ENCODE data around the gene ZNF497.
"Not testable (repeated sequence)": the region's sequence is repeated elsewhere in the genome, so short reads cannot be mapped to it uniquely, and the experiment has no call there.

Gene ZNF497

GRCh38 chr19:58380037-58380661, 17.6 kb upstream of the ZNF497 start:
- 11% methylated on average over 24 of the region's 24 CpGs for WGBS
- H3K4me1 ChIP-seq (ENCODE audit: insufficient read depth, low read length) = no peaks in the 10 kb centered on the region; the same call in none of the 2 replicates
- H3K4me3 ChIP-seq (ENCODE audit: low read length) = peak overlapping the region; percentile 91
- H3K36me3 ChIP-seq (ENCODE audit: insufficient read depth, low read length) = no peaks in the 10 kb centered on the region
- H3K9ac ChIP-seq (ENCODE audit: low read depth, low read length) = peak overlapping the region; percentile 88
- H3K9me3 ChIP-seq (ENCODE audit: insufficient read depth, low read depth, low read length) = no peaks in the 10 kb centered on the region
- peak overlapping the region; percentile 86 for H3K27ac ChIP-seq (ENCODE audit: low read depth, low read length)
- H3K27me3 ChIP-seq (ENCODE audit: insufficient read depth, low read length) = no peaks in the 10 kb centered on the region

- no peak overlapping the region for H3K27ac ChIP-seq (ENCODE audit: low read depth, low read length)
- no peaks in the 10 kb centered on the region for H3K4me1 ChIP-seq (ENCODE audit: insufficient read depth, low read length)
- no peaks in the 10 kb centered on the region for H3K9me3 ChIP-seq (ENCODE audit: insufficient read depth, low read depth, low read length)
- 93% methylated on average over 6 of the region's 6 CpGs for WGBS
- no peak overlapping the region for H3K9ac ChIP-seq (ENCODE audit: low read depth, low read length)
- H3K27me3 ChIP-seq (ENCODE audit: insufficient read depth, low read length) = no peaks in the 10 kb centered on the region
- no peak overlapping the region for H3K4me3 ChIP-seq (ENCODE audit: low read length)
- H3K36me3 ChIP-seq (ENCODE audit: insufficient read depth, low read length) = no peaks in the 10 kb centered on the region
These were observed 16.7 kb upstream of the ZNF497 start for GRCh38 chr19:58379246-58379645.

- H3K9ac ChIP-seq (ENCODE audit: low read depth, low read length); H3K4me1 ChIP-seq (ENCODE audit: insufficient read depth, low read length); H3K4me3 ChIP-seq (ENCODE audit: low read length); H3K36me3 ChIP-seq (ENCODE audit: insufficient read depth, low read length); H3K9me3 ChIP-seq (ENCODE audit: insufficient read depth, low read depth, low read length); H3K27ac ChIP-seq (ENCODE audit: low read depth, low read length); H3K27me3 ChIP-seq (ENCODE audit: insufficient read depth, low read length): not testable (repeated sequence)
- 80% methylated on average over 7 of the region's 7 CpGs for WGBS
These were observed 14.2 kb upstream of the ZNF497 start for GRCh38 chr19:58376724-58377123.

- WGBS = 97% methylated on average over 4 of the region's 4 CpGs
These were observed 11.6 kb upstream of the ZNF497 start for GRCh38 chr19:58374200-58374599.

GRCh38 chr19:58372311-58373133, 10.0 kb upstream of the ZNF497 start:
- no peak overlapping the region for H3K4me3 ChIP-seq (ENCODE audit: low read length)
- H3K27ac ChIP-seq (ENCODE audit: low read depth, low read length) = no peak overlapping the region
- H3K9me3 ChIP-seq (ENCODE audit: insufficient read depth, low read depth, low read length) = no peaks in the 10 kb centered on the region
- H3K4me1 ChIP-seq (ENCODE audit: insufficient read depth, low read length) = no peaks in the 10 kb centered on the region
- H3K36me3 ChIP-seq (ENCODE audit: insufficient read depth, low read length) = no peaks in the 10 kb centered on the region
- 79% methylated on average over 15 of the region's 15 CpGs for whole genome bisulfite sequencing
- H3K9ac ChIP-seq (ENCODE audit: low read depth, low read length) = no peak overlapping the region
- H3K27me3 ChIP-seq (ENCODE audit: insufficient read depth, low read length) = no peaks in the 10 kb centered on the region

More at GRCh38 chr19:58374200-58374599, 11.6 kb upstream of the ZNF497 start:
- no peaks in the 10 kb centered on the region for H3K27me3 ChIP-seq (ENCODE audit: insufficient read depth, low read length)
- H3K9me3 ChIP-seq (ENCODE audit: insufficient read depth, low read depth, low read length) = no peaks in the 10 kb centered on the region
- H3K4me1 ChIP-seq (ENCODE audit: insufficient read depth, low read length) = no peaks in the 10 kb centered on the region
- H3K36me3 ChIP-seq (ENCODE audit: insufficient read depth, low read length) = no peaks in the 10 kb centered on the region
- no peak overlapping the region for H3K9ac ChIP-seq (ENCODE audit: low read depth, low read length)
- no peak overlapping the region for H3K27ac ChIP-seq (ENCODE audit: low read depth, low read length)
- H3K4me3 ChIP-seq (ENCODE audit: low read length) = no peak overlapping the region

- Histone ChIP-seq H3K27me3 (ENCODE audit: insufficient read depth, low read length) (no peaks in the 10 kb centered on the region), H3K36me3 (ENCODE audit: insufficient read depth, low read length) (no peaks in the 10 kb centered on the region), H3K9ac (ENCODE audit: low read depth, low read length) (no peak overlapping the region), H3K4me1 (ENCODE audit: insufficient read depth, low read length) (no peaks in the 10 kb centered on the region), H3K27ac (ENCODE audit: low read depth, low read length) (no peak overlapping the region), H3K9me3 (ENCODE audit: insufficient read depth, low read depth, low read length) (no peaks in the 10 kb centered on the region), H3K4me3 (ENCODE audit: low read length) (no peak overlapping the region)
- WGBS = 96% methylated on average over 68 of the region's 68 CpGs
These were observed 6.2 kb upstream of the ZNF497 start for GRCh38 chr19:58368561-58369360.

GRCh38 chr19:58367698-58368454, 5.3 kb upstream of the ZNF497 start:
- Histone ChIP-seq H3K9ac (ENCODE audit: low read depth, low read length) (no peak overlapping the region), H3K27ac (ENCODE audit: low read depth, low read length) (no peak overlapping the region), H3K4me3 (ENCODE audit: low read length) (no peak overlapping the region), H3K36me3 (ENCODE audit: insufficient read depth, low read length) (no peaks in the 10 kb centered on the region), H3K4me1 (ENCODE audit: insufficient read depth, low read length) (no peaks in the 10 kb centered on the region), H3K27me3 (ENCODE audit: insufficient read depth, low read length) (no peaks in the 10 kb centered on the region), H3K9me3 (ENCODE audit: insufficient read depth, low read depth, low read length) (no peaks in the 10 kb centered on the region)
- 96% methylated on average over 106 of the region's 106 CpGs for WGBS

- no peaks in the 10 kb centered on the region for H3K4me1 ChIP-seq (ENCODE audit: insufficient read depth, low read length)
- H3K4me3 ChIP-seq (ENCODE audit: low read length) = no peak overlapping the region
- H3K36me3 ChIP-seq (ENCODE audit: insufficient read depth, low read length) = no peaks in the 10 kb centered on the region
- no peak overlapping the region for H3K27ac ChIP-seq (ENCODE audit: low read depth, low read length)
- no peaks in the 10 kb centered on the region for H3K9me3 ChIP-seq (ENCODE audit: insufficient read depth, low read depth, low read length)
- H3K27me3 ChIP-seq (ENCODE audit: insufficient read depth, low read length) = no peaks in the 10 kb centered on the region
- 91% methylated on average over 32 of the region's 32 CpGs for WGBS
- no peak overlapping the region for H3K9ac ChIP-seq (ENCODE audit: low read depth, low read length)
These were observed 4.3 kb upstream of the ZNF497 start for GRCh38 chr19:58366585-58367430.

GRCh38 chr19:58364146-58364545, 1.6 kb upstream of the ZNF497 start:
- 0 out of 2 replicates have a peak, but pooled peaks cover 2% of the 10 kb centered on the region for H3K4me1 ChIP-seq (ENCODE audit: insufficient read depth, low read length)
- no peaks in the 10 kb centered on the region for H3K27me3 ChIP-seq (ENCODE audit: insufficient read depth, low read length)
- H3K4me3 ChIP-seq (ENCODE audit: low read length) = no peak overlapping the region
- H3K9ac ChIP-seq (ENCODE audit: low read depth, low read length) = no peak overlapping the region
- H3K9me3 ChIP-seq (ENCODE audit: insufficient read depth, low read depth, low read length) = no peaks in the 10 kb centered on the region
- no peak overlapping the region for H3K27ac ChIP-seq (ENCODE audit: low read depth, low read length)
- H3K36me3 ChIP-seq (ENCODE audit: insufficient read depth, low read length) = no peaks in the 10 kb centered on the region
- WGBS = 90% methylated on average over 5 of the region's 5 CpGs

- Histone ChIP-seq H3K4me3 (ENCODE audit: low read length) (peak overlapping the region; percentile 94), H3K36me3 (ENCODE audit: insufficient read depth, low read length) (no peaks in the 10 kb centered on the region), H3K27me3 (ENCODE audit: insufficient read depth, low read length) (no peaks in the 10 kb centered on the region), H3K27ac (ENCODE audit: low read depth, low read length) (peak overlapping the region; percentile 91), H3K4me1 (ENCODE audit: insufficient read depth, low read length) (0 out of 2 replicates have a peak, but pooled peaks cover 2% of the 10 kb centered on the region), H3K9ac (ENCODE audit: low read depth, low read length) (peak overlapping the region; percentile 98), H3K9me3 (ENCODE audit: insufficient read depth, low read depth, low read length) (no peaks in the 10 kb centered on the region)
- WGBS = 2% methylated on average over 28 of the region's 28 CpGs
These were observed 665 bp downstream of the ZNF497 start for GRCh38 chr19:58361900-58362271.

All from HUES64 (cell line).